Measurements from ENCODE around the gene FAM114A1. TPM values are rescaled to one million over a fixed set of nuclear protein-coding genes. Genes with fewer than 3 reads are reported as not detected.
A peak's percentile ranks its signal among the peaks of the same experiment; 100 is the strongest.

Gene FAM114A1
- polyA plus RNA-seq (0.32 TPM in 1 of 2 replicates, not detected in the other), polyA minus RNA-seq (0.24 and 0.58 TPM in 2 replicates)

DNA sequence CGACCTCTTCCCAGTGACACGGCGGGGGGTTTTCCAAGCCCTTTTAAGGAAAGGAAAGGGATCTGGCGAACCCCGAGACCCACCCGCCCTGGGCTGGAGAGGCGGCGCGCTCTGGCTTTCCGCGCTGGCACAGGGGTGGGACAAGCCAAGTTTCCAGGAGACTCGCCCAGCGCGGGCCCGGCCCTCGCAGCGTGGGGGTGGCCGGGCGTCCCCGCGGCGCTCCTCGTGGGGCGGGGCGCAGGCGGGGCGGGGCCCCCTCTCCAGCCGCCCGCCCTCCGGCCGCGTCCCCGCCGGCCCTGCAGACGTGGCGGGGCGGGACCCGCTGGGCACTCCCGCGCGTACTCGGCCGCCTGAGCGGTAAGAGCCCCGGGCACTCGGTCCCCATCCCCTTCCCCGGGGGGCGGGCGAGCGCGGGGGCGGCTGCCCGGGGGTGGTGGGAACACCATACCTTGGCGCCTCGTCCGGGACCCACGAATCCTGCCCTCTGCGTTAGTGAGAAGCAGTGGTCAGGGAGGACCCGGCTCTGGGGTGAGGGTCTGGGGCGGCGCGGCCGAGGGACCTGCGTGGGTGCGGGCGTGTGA is at the start of gene FAM114A1:
Gene FAM114A1 (plus strand): TSS at position 329 of the 581 bp plus-strand sequence. CDS start 10,273 bp downstream, outside the sequence.
- H3K4me3 ChIP-seq (ENCODE audit: low read length) = peak within 1 kb of the TSS; percentile 60
- H3K79me2 ChIP-seq (replicated peaks; ENCODE audit: insufficient read depth, low read length) = no peaks in the 10 kb centered on the region
- no peak within 1 kb of the TSS for H3K4me2 ChIP-seq (ENCODE audit: low read length)
- no peak within 1 kb of the TSS for H2AFZ ChIP-seq (ENCODE audit: low read depth, low read length)
- no peak within 1 kb of the TSS for H3K9ac ChIP-seq (ENCODE audit: low read length)
- H3K27ac ChIP-seq (ENCODE audit: low read length) = no peak within 1 kb of the TSS
- H4K20me1 ChIP-seq (ENCODE audit: insufficient read depth) = no peaks in the 10 kb centered on the region
- peaks cover 22% of the 10 kb centered on the region for H3K27me3 ChIP-seq (ENCODE audit: insufficient read depth, low read depth, low read length)
- H3K9me2 ChIP-seq (ENCODE audit: insufficient read depth, low read length) = no peaks in the 10 kb centered on the region
- TF ChIP-seq MXI1 (conservative IDR thresholded peaks at IDR 0.05; ENCODE audit: poor library complexity, severe bottlenecking) = no peak
- TF ChIP-seq EP300 (conservative IDR thresholded peaks at IDR 0.05; ENCODE audit: poor library complexity, severe bottlenecking) = no peak
- no peaks in the 10 kb centered on the region for H3K9me3 ChIP-seq (ENCODE audit: low read length)
- H3K36me3 ChIP-seq (ENCODE audit: insufficient read depth, low read length) = no peaks in the 10 kb centered on the region
- no peaks in the 10 kb centered on the region for H3F3A ChIP-seq (ENCODE audit: insufficient read depth, low read length, poor library complexity, severe bottlenecking)

GRCh38 chr4:38818441-38818976 is 49.1 kb upstream of the FAM114A1 start:
- no peaks in the 10 kb centered on the region for H3K9me2 ChIP-seq (ENCODE audit: insufficient read depth, low read length)
- H3K4me3 ChIP-seq (ENCODE audit: low read length) = no peak overlapping the region
- H3K27ac ChIP-seq (ENCODE audit: low read length) = peak overlapping the region; percentile 28
- H3K9me3 ChIP-seq (ENCODE audit: low read length) = no peaks in the 10 kb centered on the region
- H3F3A ChIP-seq (ENCODE audit: insufficient read depth, low read length, poor library complexity, severe bottlenecking) = no peaks in the 10 kb centered on the region
- peak; percentile 37 for TF ChIP-seq POLR2AphosphoS5 (IDR thresholded peaks at IDR 0.05)
- no peak for TF ChIP-seq EZH2 (IDR thresholded peaks at IDR 0.05; ENCODE audit: borderline replicate concordance, insufficient read depth, low read length, poor library complexity, severe bottlenecking)
- TF ChIP-seq EP300 (conservative IDR thresholded peaks at IDR 0.05; ENCODE audit: poor library complexity, severe bottlenecking) = peak; percentile 30
- no peak for TF ChIP-seq TAF1 (IDR thresholded peaks at IDR 0.05; ENCODE audit: low read depth)
- TF ChIP-seq SMC3 (conservative IDR thresholded peaks at IDR 0.05; ENCODE audit: poor library complexity) = no peak
- H2AFZ ChIP-seq (ENCODE audit: low read depth, low read length) = no peak overlapping the region
- H3K9ac ChIP-seq (ENCODE audit: low read length) = no peak overlapping the region
- H4K20me1 ChIP-seq (ENCODE audit: insufficient read depth) = no peaks in the 10 kb centered on the region
- no peaks in the 10 kb centered on the region for H3K36me3 ChIP-seq (ENCODE audit: insufficient read depth, low read length)
- H3K79me2 ChIP-seq (replicated peaks; ENCODE audit: insufficient read depth, low read length) = no peaks in the 10 kb centered on the region
- no peaks in the 10 kb centered on the region for H3K27me3 ChIP-seq (ENCODE audit: insufficient read depth, low read depth, low read length)
- no peak overlapping the region for H3K4me2 ChIP-seq (ENCODE audit: low read length)

GRCh38 chr4:38819569-38819968 is 48.0 kb upstream of the FAM114A1 start:
- Histone ChIP-seq H3K27ac (ENCODE audit: low read length) (no peak overlapping the region), H3K27me3 (ENCODE audit: insufficient read depth, low read depth, low read length) (no peaks in the 10 kb centered on the region), H3K9me2 (ENCODE audit: insufficient read depth, low read length) (no peaks in the 10 kb centered on the region), H3K79me2 (replicated peaks; ENCODE audit: insufficient read depth, low read length) (no peaks in the 10 kb centered on the region), H3K9ac (ENCODE audit: low read length) (no peak overlapping the region), H3K9me3 (ENCODE audit: low read length) (no peaks in the 10 kb centered on the region), H3K4me2 (ENCODE audit: low read length) (no peak overlapping the region), H3K36me3 (ENCODE audit: insufficient read depth, low read length) (no peaks in the 10 kb centered on the region), H2AFZ (ENCODE audit: low read depth, low read length) (no peak overlapping the region), H3F3A (ENCODE audit: insufficient read depth, low read length, poor library complexity, severe bottlenecking) (no peaks in the 10 kb centered on the region), H3K4me3 (ENCODE audit: low read length) (no peak overlapping the region), H4K20me1 (ENCODE audit: insufficient read depth) (no peaks in the 10 kb centered on the region)
- TF ChIP-seq EP300 (conservative IDR thresholded peaks at IDR 0.05; ENCODE audit: poor library complexity, severe bottlenecking) (no peak), CTCF (IDR thresholded peaks at IDR 0.05; ENCODE audit: poor library complexity, severe bottlenecking) (no peak), POLR2AphosphoS5 (IDR thresholded peaks at IDR 0.05) (no peak)
